ENCODE data around the gene DIS3L2. TPM values are rescaled to one million over a fixed set of nuclear protein-coding genes. Genes with fewer than 3 reads are reported as not detected.
"Not testable (repeated sequence)": the region's sequence is repeated elsewhere in the genome, so short reads cannot be mapped to it uniquely, and the experiment has no call there.

DIS3L2 gene
- total RNA-seq, 1 donor from 2014 or later: 24.0 TPM

DNA sequence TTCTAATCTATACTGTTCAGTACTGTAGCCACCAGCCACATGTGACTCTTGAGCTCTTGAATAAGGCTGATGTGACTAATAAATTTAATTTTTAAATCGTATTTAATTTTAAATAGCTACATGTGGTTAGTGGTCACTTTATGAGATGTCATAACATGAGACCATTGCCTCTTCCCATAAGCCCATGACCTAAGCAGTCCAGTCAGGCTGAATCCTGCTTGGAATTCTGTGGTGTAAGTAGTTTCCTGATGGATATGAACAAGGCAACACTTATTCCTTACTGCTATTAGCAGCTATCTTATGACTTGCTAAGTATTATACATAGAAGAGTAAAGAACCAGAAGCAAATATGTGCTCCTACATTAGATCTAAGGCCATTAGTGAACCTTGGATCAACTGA is 150.0 kb downstream of the DIS3L2 start:
- H3K36me3 ChIP-seq (ENCODE audit: insufficient read depth, low read length): no peaks in the 10 kb centered on the region
- Mint-ChIP-seq H3K27ac (ENCODE audit: unreplicated experiment) (no peak overlapping the region), H3K36me3 (ENCODE audit: low read depth, unreplicated experiment) (peaks cover 5% of the 10 kb centered on the region), H3K27me3 (ENCODE audit: low read depth, unreplicated experiment) (no peaks in the 10 kb centered on the region), H3K9me3 (ENCODE audit: unreplicated experiment) (peaks cover 5% of the 10 kb centered on the region), H3K4me1 (ENCODE audit: low read depth, unreplicated experiment) (peaks cover 6% of the 10 kb centered on the region), H3K4me3 (ENCODE audit: unreplicated experiment) (no peak overlapping the region)
- DNase-seq (ENCODE audit: low read depth) (no peak), FAIRE-seq (no peak)
- no peaks in the 10 kb centered on the region for H3K4me1 ChIP-seq (ENCODE audit: insufficient read depth, low read length)
- H3K27me3 ChIP-seq (ENCODE audit: insufficient read depth, low read length): no peaks in the 10 kb centered on the region
- H3K4me2 ChIP-seq (ENCODE audit: low read length): no peak overlapping the region
- H3K79me2 ChIP-seq (ENCODE audit: insufficient read depth, low read length): no peaks in the 10 kb centered on the region
- H4K20me1 ChIP-seq (ENCODE audit: insufficient read depth, low read length): peaks cover 3% of the 10 kb centered on the region
- H3K9ac ChIP-seq (ENCODE audit: low read length): no peak overlapping the region
- no peak overlapping the region for H3K27ac ChIP-seq (ENCODE audit: low read depth, low read length)
- TF ChIP-seq EZH2 (IDR thresholded peaks at IDR 0.05; ENCODE audit: insufficient read depth, low read length): no peak
- H3K4me3 ChIP-seq (ENCODE audit: insufficient read depth, low read depth, low read length): no peak overlapping the region
- H3K9me3 ChIP-seq (ENCODE audit: insufficient read depth, low read depth, low read length): no peaks in the 10 kb centered on the region
- no peak overlapping the region for H2AFZ ChIP-seq (ENCODE audit: low read depth, low read length)

- no peak overlapping the region for H3K4me3 Mint-ChIP-seq (ENCODE audit: unreplicated experiment)
- TF ChIP-seq EZH2 (IDR thresholded peaks at IDR 0.05; ENCODE audit: insufficient read depth, low read length) (no peak), CTCF (IDR thresholded peaks at IDR 0.05; ENCODE audit: insufficient read depth, low read depth, low read length) (no peak)
- H3K79me2 ChIP-seq (ENCODE audit: insufficient read depth, low read length): no peaks in the 10 kb centered on the region
Observed at GRCh38 chr2:232113821-232114220, 152.3 kb downstream of the DIS3L2 start.

DNA sequence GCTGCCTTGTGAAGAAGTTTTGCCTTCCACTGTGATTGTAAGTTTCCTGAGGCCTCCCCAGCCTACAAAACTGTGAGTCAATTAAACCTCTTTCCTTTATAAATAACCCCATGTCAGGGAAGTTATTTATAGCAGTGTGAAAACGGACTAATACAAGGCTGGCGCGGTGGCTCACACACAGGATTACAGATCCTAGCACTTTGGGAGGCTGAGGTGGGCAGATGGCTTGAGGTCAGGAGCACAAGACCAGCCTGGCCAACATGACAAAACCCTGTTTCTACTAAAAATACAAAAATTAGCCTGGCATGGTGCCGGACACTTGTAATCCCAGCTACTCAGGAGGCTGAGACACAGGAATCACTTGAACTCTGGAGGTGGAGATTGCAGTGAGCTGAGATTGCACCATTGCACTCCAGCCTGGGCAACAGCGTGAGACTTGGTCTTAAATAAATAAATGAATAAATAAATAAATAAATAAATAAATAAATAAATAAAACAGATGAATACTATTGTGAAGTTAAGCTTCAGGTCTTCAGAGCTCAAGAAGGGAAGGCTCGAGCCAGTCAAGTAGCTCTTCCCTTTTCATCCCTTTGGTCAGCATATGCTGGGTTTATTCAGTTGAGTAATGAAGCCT is 154.3 kb downstream of the DIS3L2 start:
- H3K4me1 Mint-ChIP-seq (ENCODE audit: low read depth, unreplicated experiment); H3K36me3 Mint-ChIP-seq (ENCODE audit: low read depth, unreplicated experiment); H3K27me3 Mint-ChIP-seq (ENCODE audit: low read depth, unreplicated experiment); FAIRE-seq; H3K4me3 ChIP-seq (ENCODE audit: insufficient read depth, low read depth, low read length); H3K4me1 ChIP-seq (ENCODE audit: insufficient read depth, low read length); H3K27me3 ChIP-seq (ENCODE audit: insufficient read depth, low read length); H3K4me3 Mint-ChIP-seq (ENCODE audit: unreplicated experiment); H4K20me1 ChIP-seq (ENCODE audit: insufficient read depth, low read length); H3K9me3 Mint-ChIP-seq (ENCODE audit: unreplicated experiment); H2AFZ ChIP-seq (ENCODE audit: low read depth, low read length); H3K79me2 ChIP-seq (ENCODE audit: insufficient read depth, low read length); H3K9ac ChIP-seq (ENCODE audit: low read length); H3K27ac Mint-ChIP-seq (ENCODE audit: unreplicated experiment); DNase-seq (ENCODE audit: low read depth); H3K36me3 ChIP-seq (ENCODE audit: insufficient read depth, low read length); H3K9me3 ChIP-seq (ENCODE audit: insufficient read depth, low read depth, low read length); H3K4me2 ChIP-seq (ENCODE audit: low read length); H3K27ac ChIP-seq (ENCODE audit: low read depth, low read length): not testable (repeated sequence)

More at GRCh38 chr2:232113821-232114220, 152.3 kb downstream of the DIS3L2 start:
- Mint-ChIP-seq H3K4me1 (ENCODE audit: low read depth, unreplicated experiment) (peaks cover 6% of the 10 kb centered on the region), H3K27ac (ENCODE audit: unreplicated experiment) (no peak overlapping the region), H3K9me3 (ENCODE audit: unreplicated experiment) (peaks cover 3% of the 10 kb centered on the region), H3K36me3 (ENCODE audit: low read depth, unreplicated experiment) (peaks cover 3% of the 10 kb centered on the region), H3K27me3 (ENCODE audit: low read depth, unreplicated experiment) (no peaks in the 10 kb centered on the region)
- Histone ChIP-seq H3K27me3 (ENCODE audit: insufficient read depth, low read length) (no peaks in the 10 kb centered on the region), H4K20me1 (ENCODE audit: insufficient read depth, low read length) (peaks cover 5% of the 10 kb centered on the region), H3K4me2 (ENCODE audit: low read length) (no peak overlapping the region), H3K9ac (ENCODE audit: low read length) (no peak overlapping the region), H3K36me3 (ENCODE audit: insufficient read depth, low read length) (no peaks in the 10 kb centered on the region), H3K4me1 (ENCODE audit: insufficient read depth, low read length) (no peaks in the 10 kb centered on the region), H3K4me3 (ENCODE audit: insufficient read depth, low read depth, low read length) (no peak overlapping the region), H3K9me3 (ENCODE audit: insufficient read depth, low read depth, low read length) (no peaks in the 10 kb centered on the region), H2AFZ (ENCODE audit: low read depth, low read length) (no peak overlapping the region), H3K27ac (ENCODE audit: low read depth, low read length) (no peak overlapping the region)
- DNase-seq (ENCODE audit: low read depth) (peak; percentile 66), FAIRE-seq (no peak)
